SIG-M5 treated with dmso at 0.1 percent for 504 hours (cell line): Measurements from ENCODE around the gene KIF1A.
A peak's percentile ranks its signal among the peaks of the same experiment; 100 is the strongest.

Experiments
- DNase-seq: peaks from one replicate; lab custom pipeline; 2025; ENCODE audit not compliant: unreplicated experiment; lab: John Stamatoyannopoulos, UW

KIF1A gene

GRCh38 chr2:240819858-240820606 lies at the start of gene KIF1A:
TSS of gene KIF1A (minus strand) at chr2:240820219. CDS start at chr2:240797752, 22,467 bp downstream.
- DNase-seq: no peak

GRCh38 chr2:240869109-240869955 lies 49.3 kb upstream of the KIF1A start:
- no peak for DNase-seq

GRCh38 chr2:240868286-240869108 lies 48.5 kb upstream of the KIF1A start, which contains the start of gene AGXT:
TSS of gene AGXT (plus strand) at chr2:240868824. CDS start at chr2:240868866, 42 bp downstream.
- DNase-seq: peak; percentile 78

- DNase-seq: no peak
Measured at GRCh38 chr2:240865391-240865790, 45.4 kb upstream of the KIF1A start.

GRCh38 chr2:240864475-240864874 lies 44.5 kb upstream of the KIF1A start:
- DNase-seq: no peak

- DNase-seq: peak; percentile 5
Measured at GRCh38 chr2:240861547-240861946, 41.5 kb upstream of the KIF1A start.

GRCh38 chr2:240858871-240859270 lies 38.9 kb upstream of the KIF1A start:
- no peak for DNase-seq

- DNase-seq: no peak
Measured at GRCh38 chr2:240858321-240858720, 38.3 kb upstream of the KIF1A start.

GRCh38 chr2:240857039-240858008 lies 37.3 kb upstream of the KIF1A start:
- DNase-seq: no peak

- DNase-seq: no peak
Measured at GRCh38 chr2:240856151-240856980, 36.3 kb upstream of the KIF1A start.

- no peak for DNase-seq
Measured at GRCh38 chr2:240855670-240856069, 35.7 kb upstream of the KIF1A start.

- DNase-seq: no peak
Measured at GRCh38 chr2:240852671-240853314, 32.8 kb upstream of the KIF1A start.

GRCh38 chr2:240851078-240851991 lies 31.3 kb upstream of the KIF1A start:
- DNase-seq: peak; percentile 61

- DNase-seq: no peak
Measured at GRCh38 chr2:240850756-240851077, 30.7 kb upstream of the KIF1A start.

- DNase-seq: no peak
Measured at GRCh38 chr2:240850026-240850425, 30.0 kb upstream of the KIF1A start.

- no peak for DNase-seq
Measured at GRCh38 chr2:240848900-240849680, 29.1 kb upstream of the KIF1A start.

GRCh38 chr2:240847817-240848216 lies 27.8 kb upstream of the KIF1A start:
- DNase-seq: no peak
